D721Med (cell line): ENCODE results near the gene CCN6.

ENCODE experiments used
- DNase-seq: peaks from one replicate; pipeline ENCODE4 v3.0.0; 2011; ENCODE audit warnings: low spot score; ENCODE audit not compliant: insufficient read length
- FAIRE-seq: peaks from 2 replicates; lab custom pipeline; 2011; peaks lifted over from hg19 to GRCh38; lab: Jason Lieb, UNC
- CTCF ChIP-seq: IDR thresholded peaks from 2 replicates; pipeline ENCODE4 v1.5.1; 2012; ENCODE audit warnings: mild to moderate bottlenecking, control low read depth; ENCODE audit not compliant: insufficient read depth; ENCODE audit errors: missing control alignments

CCN6 gene

DNA sequence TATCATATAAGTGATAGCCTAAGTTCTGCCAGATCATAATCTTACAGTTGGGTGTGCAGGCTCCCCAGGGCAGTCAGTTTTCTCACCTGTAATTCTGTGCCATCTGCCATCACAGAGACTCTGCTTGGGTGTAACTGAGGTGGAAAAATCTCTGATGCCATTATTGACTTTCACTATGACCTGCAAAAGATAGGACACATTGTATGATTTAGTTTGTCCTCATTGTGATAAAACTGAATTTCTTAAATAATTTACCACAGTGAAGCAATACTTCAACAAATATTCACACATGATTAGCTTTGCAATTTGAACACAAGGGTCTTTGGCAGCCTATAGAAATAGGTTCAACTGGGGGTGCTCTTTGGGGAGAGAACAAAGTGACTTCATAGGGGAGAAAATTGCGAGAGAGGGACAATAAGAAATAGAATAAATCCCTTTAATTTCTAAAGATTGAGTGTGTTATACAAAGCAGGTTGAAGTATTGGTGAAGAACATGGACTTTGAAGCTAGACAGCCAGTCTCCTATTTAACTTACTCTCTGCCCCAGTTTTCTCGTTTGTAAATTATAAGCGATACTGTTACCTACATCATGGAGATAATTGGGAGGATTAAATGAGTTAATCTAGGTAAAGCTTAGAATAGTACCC, 60.8 kb downstream of the CCN6 start:
- no peak for TF ChIP-seq CTCF
- DNase-seq (no peak), FAIRE-seq (peak; percentile 61)

DNA sequence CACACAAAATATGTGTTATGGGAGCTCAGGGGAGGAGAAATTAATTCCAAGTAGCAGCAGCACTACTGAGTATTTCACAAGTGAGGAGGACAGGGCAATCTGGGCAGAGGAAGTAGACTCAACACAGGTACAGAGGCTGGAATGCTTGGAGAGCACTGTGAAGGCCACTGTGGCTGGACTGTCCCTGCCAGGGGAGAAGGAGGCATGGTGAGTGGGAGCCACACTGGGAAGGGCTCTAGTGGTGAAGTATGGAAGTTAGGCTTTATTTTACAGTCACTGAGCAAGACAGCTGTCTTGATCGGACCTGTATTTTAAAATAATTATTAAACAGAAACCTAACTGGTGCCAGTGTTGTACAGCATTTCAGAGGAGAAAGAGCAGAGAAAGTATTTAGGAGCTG, 62.3 kb downstream of the CCN6 start:
- no peak for DNase-seq
- FAIRE-seq, result no peak
- TF ChIP-seq CTCF, result no peak

GRCh38 chr6:112117554-112117953, 63.6 kb downstream of the CCN6 start:
- DNase-seq (no peak), FAIRE-seq (no peak)
- TF ChIP-seq CTCF, result no peak

- FAIRE-seq (no peak), DNase-seq (no peak)
- TF ChIP-seq CTCF, result no peak
Observed at GRCh38 chr6:112118034-112118433, 64.1 kb downstream of the CCN6 start.
